ENCODE results near the gene FBXW9. TPM values are rescaled to one million over a fixed set of nuclear protein-coding genes. Genes with fewer than 3 reads are reported as not detected.

The FBXW9 gene
- 8.0 TPM for total RNA-seq (ENCODE audit: unreplicated experiment)
- long read RNA-seq, transcript FBXW9-201 (10 exons, 1,738 nt) = major isoform, 14 of 15 reads
- long read RNA-seq, partial matches to known transcripts = 0 of 15 reads
- long read RNA-seq, other reads (novel, unspliced or antisense) = 1 of 15 reads

DNA sequence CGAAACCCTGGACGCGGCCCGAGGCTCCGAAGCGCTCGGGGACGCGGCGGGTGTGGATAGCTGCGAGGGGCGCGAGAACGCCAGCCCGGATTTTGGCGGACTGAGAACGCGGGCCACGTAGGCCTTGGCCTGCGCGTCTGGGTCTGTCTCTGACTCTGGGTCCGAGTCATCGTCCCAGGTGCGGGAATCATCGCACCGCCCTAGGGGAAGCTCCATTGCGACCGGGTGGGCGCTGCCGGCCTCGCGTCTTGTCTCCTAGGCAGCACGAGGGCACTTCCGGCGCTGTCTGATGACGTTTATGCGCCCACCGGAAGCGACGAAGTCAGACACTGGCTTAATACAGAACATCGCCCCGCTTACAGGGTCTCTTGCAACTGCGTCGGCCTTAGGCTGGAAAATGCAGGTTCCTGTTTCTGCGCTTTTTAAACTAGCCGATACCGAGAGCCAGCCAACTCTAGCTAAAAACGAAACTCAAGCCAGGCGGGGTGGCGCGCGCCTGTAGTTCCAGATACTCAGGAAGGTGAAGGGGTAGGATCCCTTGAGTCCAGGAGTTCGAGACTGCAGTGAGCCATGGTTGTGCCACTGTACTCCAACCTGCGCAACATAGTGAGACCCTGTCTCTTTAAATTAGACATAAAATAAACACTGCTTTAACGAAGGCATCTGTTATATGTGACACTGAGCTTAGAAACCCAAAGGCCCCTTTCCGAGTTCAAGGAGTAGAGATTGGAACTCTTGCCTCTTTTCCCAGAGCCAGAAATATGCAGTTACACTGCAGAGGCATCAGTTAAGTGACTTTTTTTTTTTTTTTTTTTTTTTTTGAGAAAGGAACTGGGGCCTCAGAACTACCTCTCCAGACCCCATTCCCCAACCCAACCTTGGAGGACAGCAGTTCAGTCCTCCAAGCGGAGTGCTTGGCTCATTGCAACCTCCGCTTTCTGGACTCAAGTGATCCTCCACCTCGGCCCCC is at the start of gene FBXW9:
FBXW9 (minus strand) TSS at position 266 of the 970 bp plus-strand sequence; CDS start at position 216, 50 bp downstream.
- Mint-ChIP-seq H3K9me3 (ENCODE audit: unreplicated experiment) (no peaks in the 10 kb centered on the region), H3K4me1 (ENCODE audit: unreplicated experiment) (peaks cover 3% of the 10 kb centered on the region), H3K36me3 (ENCODE audit: low read depth, unreplicated experiment) (peaks cover 13% of the 10 kb centered on the region), H3K27me3 (ENCODE audit: unreplicated experiment) (peaks cover 8% of the 10 kb centered on the region), H3K27ac (ENCODE audit: unreplicated experiment) (peak within 1 kb of the TSS; percentile 72), H3K4me3 (ENCODE audit: unreplicated experiment) (peak within 1 kb of the TSS; percentile 89)
- TF ChIP-seq, protein P1, sequence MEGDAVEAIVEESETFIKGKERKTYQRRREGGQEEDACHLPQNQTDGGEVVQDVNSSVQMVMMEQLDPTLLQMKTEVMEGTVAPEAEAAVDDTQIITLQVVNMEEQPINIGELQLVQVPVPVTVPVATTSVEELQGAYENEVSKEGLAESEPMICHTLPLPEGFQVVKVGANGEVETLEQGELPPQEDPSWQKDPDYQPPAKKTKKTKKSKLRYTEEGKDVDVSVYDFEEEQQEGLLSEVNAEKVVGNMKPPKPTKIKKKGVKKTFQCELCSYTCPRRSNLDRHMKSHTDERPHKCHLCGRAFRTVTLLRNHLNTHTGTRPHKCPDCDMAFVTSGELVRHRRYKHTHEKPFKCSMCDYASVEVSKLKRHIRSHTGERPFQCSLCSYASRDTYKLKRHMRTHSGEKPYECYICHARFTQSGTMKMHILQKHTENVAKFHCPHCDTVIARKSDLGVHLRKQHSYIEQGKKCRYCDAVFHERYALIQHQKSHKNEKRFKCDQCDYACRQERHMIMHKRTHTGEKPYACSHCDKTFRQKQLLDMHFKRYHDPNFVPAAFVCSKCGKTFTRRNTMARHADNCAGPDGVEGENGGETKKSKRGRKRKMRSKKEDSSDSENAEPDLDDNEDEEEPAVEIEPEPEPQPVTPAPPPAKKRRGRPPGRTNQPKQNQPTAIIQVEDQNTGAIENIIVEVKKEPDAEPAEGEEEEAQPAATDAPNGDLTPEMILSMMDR (IDR thresholded peaks at IDR 0.05; ENCODE audit: unreplicated experiment) = no peak
- peak; percentile 94 for DNase-seq (ENCODE audit: low spot score)

- Mint-ChIP-seq H3K9me3 (ENCODE audit: unreplicated experiment) (no peaks in the 10 kb centered on the region), H3K27me3 (ENCODE audit: unreplicated experiment) (peaks cover 9% of the 10 kb centered on the region), H3K36me3 (ENCODE audit: low read depth, unreplicated experiment) (peaks cover 31% of the 10 kb centered on the region), H3K4me3 (ENCODE audit: unreplicated experiment) (no peak overlapping the region), H3K27ac (ENCODE audit: unreplicated experiment) (no peak overlapping the region), H3K4me1 (ENCODE audit: unreplicated experiment) (no peaks in the 10 kb centered on the region)
- no peak for DNase-seq (ENCODE audit: low spot score)
- TF ChIP-seq, protein P1 (IDR thresholded peaks at IDR 0.05; ENCODE audit: unreplicated experiment) = no peak
Measured at GRCh38 chr19:12745166-12745897, 48.9 kb upstream of the FBXW9 start.

- peaks cover 22% of the 10 kb centered on the region for H3K4me1 Mint-ChIP-seq (ENCODE audit: unreplicated experiment)
- peak overlapping the region; percentile 100 for H3K27ac Mint-ChIP-seq (ENCODE audit: unreplicated experiment)
- TF ChIP-seq, protein P1 (IDR thresholded peaks at IDR 0.05; ENCODE audit: unreplicated experiment) = no peak
- H3K4me3 Mint-ChIP-seq (ENCODE audit: unreplicated experiment) = peak overlapping the region; percentile 100
- H3K9me3 Mint-ChIP-seq (ENCODE audit: unreplicated experiment) = no peaks in the 10 kb centered on the region
- peaks cover 14% of the 10 kb centered on the region for H3K27me3 Mint-ChIP-seq (ENCODE audit: unreplicated experiment)
- no peak for DNase-seq (ENCODE audit: low spot score)
- H3K36me3 Mint-ChIP-seq (ENCODE audit: low read depth, unreplicated experiment) = peaks cover 20% of the 10 kb centered on the region
Measured at GRCh38 chr19:12737835-12738351, 41.5 kb upstream of the FBXW9 start.

- no peaks in the 10 kb centered on the region for H3K9me3 Mint-ChIP-seq (ENCODE audit: unreplicated experiment)
- TF ChIP-seq, protein P1 (IDR thresholded peaks at IDR 0.05; ENCODE audit: unreplicated experiment) = no peak
- peaks cover 17% of the 10 kb centered on the region for H3K36me3 Mint-ChIP-seq (ENCODE audit: low read depth, unreplicated experiment)
- peaks cover 14% of the 10 kb centered on the region for H3K27me3 Mint-ChIP-seq (ENCODE audit: unreplicated experiment)
- H3K4me1 Mint-ChIP-seq (ENCODE audit: unreplicated experiment) = peaks cover 27% of the 10 kb centered on the region
- peak within 1 kb of the TSS; percentile 100 for H3K27ac Mint-ChIP-seq (ENCODE audit: unreplicated experiment)
- peak within 1 kb of the TSS; percentile 100 for H3K4me3 Mint-ChIP-seq (ENCODE audit: unreplicated experiment)
- DNase-seq (ENCODE audit: low spot score) = peak; percentile 83
Measured at GRCh38 chr19:12736995-12737834, 40.8 kb upstream of the FBXW9 start, which contains the start of gene GET3. GET3 (plus strand) TSS chr19:12737497; CDS start chr19:12737506, 9 bp downstream.

Measured in endothelial cell (in vitro differentiated cells).